Kidney glomerular epithelial cell (primary cell): Measurements from ENCODE around the gene NHSL1.
A peak's percentile ranks its signal among the peaks of the same experiment; 100 is the strongest.

ENCODE experiments used
- DNase-seq: peaks from one replicate; lab custom pipeline; 2025; lab: John Stamatoyannopoulos, UW

The NHSL1 gene

GRCh38 chr6:138493413-138493812 is 5.9 kb downstream of the NHSL1 start:
- DNase-seq, result peak; percentile 57

- DNase-seq, result no peak
Measured at GRCh38 chr6:138492871-138493270, 6.4 kb downstream of the NHSL1 start.

- no peak for DNase-seq
Measured at GRCh38 chr6:138492113-138492512, 7.2 kb downstream of the NHSL1 start.

- no peak for DNase-seq
Measured at GRCh38 chr6:138491017-138491416, 8.3 kb downstream of the NHSL1 start.

- DNase-seq, result no peak
Measured at GRCh38 chr6:138489846-138490245, 9.4 kb downstream of the NHSL1 start.

- no peak for DNase-seq
Measured at GRCh38 chr6:138487102-138487604, 12.1 kb downstream of the NHSL1 start.

GRCh38 chr6:138486249-138487101 is 12.8 kb downstream of the NHSL1 start:
- DNase-seq, result no peak

GRCh38 chr6:138485586-138486248 is 13.6 kb downstream of the NHSL1 start:
- DNase-seq, result no peak

- no peak for DNase-seq
Measured at GRCh38 chr6:138485005-138485545, 14.2 kb downstream of the NHSL1 start.

- DNase-seq, result no peak
Measured at GRCh38 chr6:138484018-138484731, 15.1 kb downstream of the NHSL1 start.

GRCh38 chr6:138482816-138483215 is 16.5 kb downstream of the NHSL1 start:
- no peak for DNase-seq

- peak; percentile 46 for DNase-seq
Measured at GRCh38 chr6:138480279-138480949, 18.9 kb downstream of the NHSL1 start.

- no peak for DNase-seq
Measured at GRCh38 chr6:138477913-138478539, 21.3 kb downstream of the NHSL1 start.

- no peak for DNase-seq
Measured at GRCh38 chr6:138476116-138476515, 23.2 kb downstream of the NHSL1 start.

- DNase-seq, result no peak
Measured at GRCh38 chr6:138473144-138473543, 26.1 kb downstream of the NHSL1 start.

GRCh38 chr6:138468320-138469015 is 30.8 kb downstream of the NHSL1 start:
- peak; percentile 37 for DNase-seq

- DNase-seq, result no peak
Measured at GRCh38 chr6:138467901-138468300, 31.4 kb downstream of the NHSL1 start.

- peak; percentile 98 for DNase-seq
Measured at GRCh38 chr6:138465007-138465645, 34.2 kb downstream of the NHSL1 start.

- no peak for DNase-seq
Measured at GRCh38 chr6:138464085-138464484, 35.2 kb downstream of the NHSL1 start.

- DNase-seq, result no peak
Measured at GRCh38 chr6:138461647-138462046, 37.6 kb downstream of the NHSL1 start.
